GM19238 (cell line): ENCODE results near the gene ZNF800.

Experiments
- DNase-seq: peaks from one replicate; pipeline ENCODE4 v3.0.0; 2011; ENCODE audit warnings: low spot score; ENCODE audit not compliant: insufficient read length

The ZNF800 gene

DNA sequence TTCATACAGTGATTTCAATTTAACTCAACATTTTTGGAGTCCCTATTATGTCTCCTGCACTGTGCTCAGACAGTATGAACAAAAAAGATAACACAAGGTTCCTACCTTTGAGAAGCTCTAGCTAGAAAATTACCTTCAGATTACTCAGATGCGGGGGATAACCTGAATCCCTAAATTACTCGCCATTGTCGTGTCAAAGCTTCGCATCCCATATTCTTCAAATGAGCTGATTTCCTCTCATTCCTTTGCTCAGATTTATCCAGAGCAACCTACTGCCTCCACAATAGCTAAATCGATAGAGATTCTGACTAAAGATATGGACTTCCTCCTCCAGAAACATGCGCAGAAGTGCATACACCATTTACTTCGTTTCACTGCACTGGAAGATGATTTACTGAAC, 42.6 kb downstream of the ZNF800 start:
- DNase-seq: no peak

- DNase-seq: no peak
Measured at GRCh38 chr7:127348247-127348631, 44.3 kb downstream of the ZNF800 start.

- DNase-seq: peak; percentile 77
Measured at GRCh38 chr7:127347567-127348246, 44.8 kb downstream of the ZNF800 start.

GRCh38 chr7:127346575-127347256, 45.8 kb downstream of the ZNF800 start:
- DNase-seq: no peak

- no peak for DNase-seq
Measured at GRCh38 chr7:127342596-127342995, 49.9 kb downstream of the ZNF800 start.

GRCh38 chr7:127338122-127338521, 54.4 kb downstream of the ZNF800 start:
- no peak for DNase-seq

GRCh38 chr7:127337581-127337980, 54.9 kb downstream of the ZNF800 start:
- no peak for DNase-seq

- no peak for DNase-seq
Measured at GRCh38 chr7:127336458-127336857, 56.0 kb downstream of the ZNF800 start.

- no peak for DNase-seq
Measured at GRCh38 chr7:127332880-127333279, 59.6 kb downstream of the ZNF800 start.

DNA sequence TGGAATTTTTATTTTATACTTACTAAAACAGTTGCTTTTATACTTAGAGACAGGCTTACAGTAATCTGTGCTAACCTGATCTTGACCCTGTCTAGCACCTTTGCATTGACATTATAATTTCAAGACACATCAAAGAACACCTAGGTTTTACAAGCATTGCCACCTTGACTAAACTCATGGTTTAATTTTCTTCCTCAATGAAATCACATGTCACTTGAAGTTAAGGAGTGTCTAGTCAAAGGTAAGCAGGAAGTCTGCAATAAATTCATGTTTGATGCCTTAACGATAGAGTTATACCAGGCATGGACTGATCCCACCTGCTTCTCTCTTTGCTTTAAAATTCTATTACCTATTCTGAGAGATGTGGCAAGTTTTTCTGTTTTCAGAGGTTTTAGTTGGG, 62.4 kb downstream of the ZNF800 start:
- no peak for DNase-seq

DNA sequence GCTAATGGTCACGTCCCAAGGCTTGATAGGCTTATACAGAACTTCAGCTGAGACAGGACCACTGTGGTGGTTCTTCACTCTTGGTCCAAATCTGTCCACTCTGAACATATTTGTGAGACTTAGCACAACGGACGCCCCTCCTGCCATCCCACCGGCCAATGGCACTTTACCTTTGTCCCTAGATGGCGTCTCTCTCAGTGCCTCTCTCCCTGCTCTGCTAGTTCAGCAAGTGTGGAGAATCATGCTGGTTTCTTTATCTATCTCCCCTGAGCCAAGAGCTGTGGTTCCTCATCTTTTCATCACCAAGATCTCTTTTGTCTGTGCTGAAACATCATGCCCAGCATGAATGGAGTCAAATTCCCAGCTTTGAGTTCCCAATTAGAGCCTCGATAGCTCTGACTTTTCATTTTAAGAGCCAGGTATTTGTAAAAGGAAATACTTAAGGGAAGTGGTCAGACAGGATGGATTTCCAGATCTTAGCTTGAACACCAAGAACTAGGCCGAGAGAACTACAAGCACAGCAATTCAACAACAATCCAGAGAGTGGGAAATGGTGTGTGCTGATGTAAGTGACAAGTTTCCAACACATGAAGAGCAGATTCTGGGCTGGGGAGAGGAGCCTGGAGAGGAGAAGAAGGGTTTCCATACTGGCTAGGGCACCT, 69.5 kb downstream of the ZNF800 start:
- DNase-seq: no peak

DNA sequence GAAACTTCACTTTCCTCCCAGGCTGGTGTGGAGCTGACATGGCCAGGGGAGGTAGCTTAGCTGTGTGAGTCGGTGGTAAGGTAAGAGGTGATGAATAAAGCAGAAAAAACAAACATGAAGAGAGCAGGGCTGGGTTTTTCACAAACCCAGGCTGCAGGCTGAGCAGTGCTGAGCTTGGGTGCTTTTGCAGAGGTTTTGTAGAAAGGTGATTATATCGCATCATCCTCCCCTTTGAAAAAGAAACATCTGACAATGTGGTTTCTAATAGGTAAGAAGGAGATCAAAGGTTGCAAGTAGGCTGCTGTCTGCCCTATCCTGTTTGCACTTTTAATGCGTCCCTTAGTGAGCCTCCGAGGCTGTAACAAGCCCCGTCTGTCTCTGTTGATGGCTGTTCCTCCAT, 70.2 kb downstream of the ZNF800 start:
- no peak for DNase-seq

DNA sequence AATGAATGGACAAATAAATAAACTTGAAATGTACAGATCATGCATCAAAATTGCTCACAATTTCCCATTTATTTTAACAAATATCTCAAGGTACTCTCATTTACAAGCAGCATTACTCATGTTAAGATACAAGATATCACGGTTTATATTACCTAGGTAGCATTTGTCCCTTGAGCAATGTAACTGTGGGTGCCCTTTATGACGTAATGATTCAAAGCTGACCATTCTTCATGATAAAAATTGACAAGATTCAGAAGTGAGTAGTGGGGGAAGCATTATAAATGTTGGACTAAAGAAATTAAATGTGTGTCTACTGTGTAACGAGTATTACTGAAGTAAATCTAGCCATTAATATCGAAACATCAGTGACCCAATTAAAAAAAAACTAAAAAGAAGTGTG, 71.5 kb downstream of the ZNF800 start:
- no peak for DNase-seq
